ENCODE data around the gene ZNF497.

ZNF497 gene

DNA sequence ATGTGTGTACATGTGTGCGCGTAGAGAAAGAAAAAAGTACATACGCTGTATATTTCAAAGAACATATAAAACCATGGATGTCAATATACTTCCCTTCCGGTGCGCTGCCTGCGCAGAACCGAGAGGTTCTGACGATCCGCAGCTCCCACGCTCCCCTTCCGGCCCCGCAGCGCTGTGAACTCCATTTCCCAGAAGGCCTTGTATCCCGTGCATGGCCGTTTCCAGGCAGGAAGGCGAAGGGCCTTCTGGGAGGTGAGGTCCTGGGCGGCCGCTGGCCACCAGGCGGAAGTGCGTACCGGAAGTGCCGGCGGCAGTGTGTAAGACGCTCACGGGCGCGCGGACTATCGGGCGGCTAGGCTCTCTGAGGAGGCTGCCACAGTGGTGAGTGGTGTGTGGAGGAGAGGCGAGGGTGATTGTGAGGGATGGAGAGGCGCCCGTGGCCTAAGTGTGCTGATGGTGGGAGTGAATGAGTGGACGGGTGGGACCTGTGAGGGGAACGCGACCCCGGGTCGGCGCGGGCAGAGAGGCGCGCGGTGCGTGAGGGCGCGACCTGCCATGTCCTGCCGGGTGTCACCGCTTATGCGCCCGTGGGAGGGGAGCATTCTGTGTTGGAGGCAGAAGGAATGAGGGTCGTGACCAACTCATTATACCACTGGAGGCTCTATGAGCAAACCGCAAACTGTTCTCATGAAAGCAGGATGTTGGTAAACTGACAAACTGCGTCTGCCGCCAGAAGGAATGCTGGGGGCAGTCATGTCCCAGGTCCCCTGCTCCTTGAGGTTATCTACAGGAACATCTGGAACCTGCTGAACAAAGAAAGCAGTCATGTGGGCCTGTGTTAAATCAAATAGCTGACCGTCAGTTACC lies 57.3 kb downstream of the ZNF497 start, which contains the start of gene ERVK3-1:
Gene ERVK3-1 (plus strand): TSS at position 313 of the 867 bp plus-strand sequence. CDS start 6,792 bp downstream, outside the sequence.
- peak; percentile 89 for DNase-seq

DNA sequence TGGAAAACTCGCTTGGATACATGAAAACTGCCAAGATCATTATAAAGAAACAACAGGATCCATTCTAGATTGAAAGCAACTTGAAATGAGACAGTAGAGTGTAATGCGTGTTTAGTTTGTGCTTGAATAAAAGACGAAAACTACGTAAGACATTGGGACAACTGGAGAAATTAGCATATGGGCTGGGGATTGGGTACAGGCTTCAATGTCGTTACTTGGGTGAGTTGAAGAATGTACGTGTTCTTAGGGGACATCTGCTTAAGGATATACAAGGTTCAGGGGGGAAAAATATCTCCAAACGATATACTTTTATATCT lies 57.8 kb downstream of the ZNF497 start:
- DNase-seq: no peak

Data from NCI-H1092 (cell line).